ENCODE data around the gene MAPRE3. TPM values are rescaled to one million over a fixed set of nuclear protein-coding genes. Genes with fewer than 3 reads are reported as not detected.

MAPRE3 gene
- total RNA-seq, 1 donor from 2014 or later = 15.4 TPM

- DNase-seq = no peak
Measured at GRCh38 chr2:26985807-26986206, 15.4 kb downstream of the MAPRE3 start.

DNA sequence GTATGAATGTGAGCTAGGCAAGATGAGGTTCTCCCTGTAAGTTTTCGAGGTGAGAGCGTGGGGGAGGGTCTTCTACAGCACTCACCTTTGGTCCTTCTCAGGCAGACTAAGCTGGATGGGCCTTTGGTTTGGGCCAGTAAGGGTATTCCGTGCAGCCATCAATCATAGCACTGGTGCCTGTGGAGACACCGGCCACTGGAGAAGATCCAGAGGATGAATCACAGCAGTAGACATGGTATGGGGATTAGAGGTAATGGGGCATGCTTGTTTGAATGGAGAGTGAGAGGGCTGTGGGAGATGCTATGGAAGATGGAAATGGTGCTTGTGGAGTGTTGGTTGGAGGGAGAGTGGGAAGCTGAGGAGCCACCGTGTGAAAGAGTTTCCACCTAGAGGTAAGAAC is 16.1 kb downstream of the MAPRE3 start:
- no peak for DNase-seq

DNA sequence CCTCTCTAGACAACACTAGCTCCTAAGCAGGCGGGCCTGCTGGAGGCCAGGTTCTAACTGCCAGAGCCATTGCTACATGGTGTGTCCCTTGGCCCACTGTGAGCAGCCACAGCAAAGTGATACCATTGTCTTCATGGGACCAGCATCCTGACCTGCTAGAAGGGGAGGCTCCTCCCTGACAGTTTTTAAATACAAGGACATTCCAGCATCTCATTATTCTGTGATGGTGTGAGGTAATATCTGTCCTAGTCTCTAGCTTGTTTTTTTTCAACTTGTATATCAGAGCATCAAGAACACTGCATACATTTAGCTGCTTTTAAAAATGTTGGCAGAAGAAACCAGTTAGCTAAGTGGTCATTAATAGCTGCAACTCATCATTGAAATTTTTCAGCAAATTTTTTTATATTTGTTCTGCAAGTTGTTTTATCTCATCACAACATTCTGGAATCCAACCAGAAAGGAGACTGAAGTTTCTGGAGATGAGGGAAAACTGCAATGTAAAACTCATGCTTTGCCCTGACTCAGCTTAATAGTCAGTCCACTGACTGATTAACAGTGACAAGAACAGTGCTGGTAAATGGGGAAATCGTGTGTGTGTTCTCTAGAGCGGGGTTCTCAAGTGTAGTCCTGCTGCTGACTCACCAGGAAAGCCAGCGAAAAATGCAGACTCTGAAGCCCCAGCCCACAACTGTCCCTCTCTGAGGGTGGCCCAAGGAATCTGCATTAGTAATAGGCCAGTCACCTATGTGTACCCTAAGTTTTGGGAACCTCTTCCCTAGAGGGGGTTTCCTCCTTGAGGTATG is 17.8 kb downstream of the MAPRE3 start:
- no peak for DNase-seq

- no peak for DNase-seq
Measured at GRCh38 chr2:26989156-26989555, 18.7 kb downstream of the MAPRE3 start.

DNA sequence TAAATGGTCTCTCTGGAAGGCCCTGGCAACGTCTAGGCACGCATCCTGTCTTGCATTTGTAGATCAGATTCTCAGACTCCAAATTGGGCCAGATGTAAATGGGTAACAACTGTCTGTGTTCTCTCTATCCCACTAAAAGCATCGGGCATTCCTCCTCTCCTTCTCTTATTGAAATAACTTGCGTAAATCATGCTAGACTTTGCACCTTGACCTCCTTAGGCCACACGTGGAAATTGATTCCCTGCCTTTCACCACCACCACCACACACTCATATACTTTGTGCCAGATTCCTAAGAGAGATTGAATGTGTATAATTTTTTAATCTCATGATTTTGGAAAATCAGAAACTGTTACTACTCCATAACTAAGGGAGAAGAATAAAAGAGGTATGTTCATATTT is 21.3 kb downstream of the MAPRE3 start:
- DNase-seq = no peak

- no peak for DNase-seq
Measured at GRCh38 chr2:26993768-26994167, 23.3 kb downstream of the MAPRE3 start.

- DNase-seq = no peak
Measured at GRCh38 chr2:26994983-26995382, 24.5 kb downstream of the MAPRE3 start.

- DNase-seq = no peak
Measured at GRCh38 chr2:26997394-26997793, 27.0 kb downstream of the MAPRE3 start.

DNA sequence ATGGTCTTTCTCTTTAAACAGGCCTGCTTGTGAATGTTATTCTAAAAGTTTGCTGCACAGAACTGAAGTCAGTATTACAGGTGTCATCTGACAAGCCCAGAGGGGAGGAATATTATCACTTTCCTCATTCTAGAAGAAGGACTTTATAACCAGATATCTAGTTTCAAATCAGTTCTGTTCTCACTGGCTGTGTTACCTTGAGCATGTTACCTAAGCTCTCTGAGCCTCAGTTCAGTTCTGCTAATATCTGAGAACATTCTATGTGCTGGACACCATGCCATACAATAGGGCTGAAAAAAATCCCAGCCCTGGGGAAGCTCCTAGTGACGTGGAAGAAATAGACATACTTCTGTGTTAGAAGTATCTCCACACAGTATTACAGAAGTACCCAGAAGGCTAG is 27.9 kb downstream of the MAPRE3 start:
- no peak for DNase-seq

DNA sequence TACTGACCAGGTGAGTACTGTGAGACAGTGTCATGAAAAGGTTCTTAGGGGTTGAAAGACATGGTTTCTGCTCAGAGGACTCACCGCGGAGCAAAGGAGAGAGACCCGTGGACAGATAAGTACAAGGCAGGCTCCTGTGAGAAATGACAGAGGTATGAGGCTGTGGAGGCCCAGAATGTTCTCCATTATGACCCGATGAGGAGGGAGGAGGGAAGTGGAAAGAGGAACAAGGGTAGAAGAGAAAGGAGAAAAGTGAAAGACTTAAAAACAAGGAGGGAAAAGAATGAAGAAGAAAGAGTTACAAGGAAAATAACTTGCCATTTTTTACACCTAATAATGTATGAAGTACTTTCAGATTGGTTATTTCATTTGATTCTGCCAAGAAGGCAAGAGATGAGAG is 29.8 kb downstream of the MAPRE3 start:
- no peak for DNase-seq

GRCh38 chr2:27000995-27001394 is 30.6 kb downstream of the MAPRE3 start:
- DNase-seq = no peak

DNA sequence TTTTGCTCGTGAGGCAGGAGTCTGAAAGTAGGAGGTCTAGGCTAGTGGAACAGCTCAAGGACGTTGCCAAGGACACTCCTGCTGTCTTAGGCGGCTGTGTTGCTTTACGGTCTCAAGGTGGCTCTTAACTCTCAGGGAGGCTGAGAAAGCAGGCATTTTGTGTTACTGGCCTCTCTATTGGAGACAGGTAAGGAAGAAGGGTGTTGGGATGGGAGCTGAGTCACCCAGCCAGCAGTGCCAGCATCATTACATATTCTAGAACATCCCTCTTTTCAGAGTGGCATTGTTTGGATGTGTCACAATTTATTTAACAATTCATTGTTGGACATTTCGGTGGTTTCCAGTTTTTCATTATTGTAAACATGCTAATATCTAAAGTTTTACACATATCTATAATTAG is 31.5 kb downstream of the MAPRE3 start:
- DNase-seq = no peak

GRCh38 chr2:27003007-27003406 is 32.6 kb downstream of the MAPRE3 start:
- DNase-seq = no peak

- no peak for DNase-seq
Measured at GRCh38 chr2:27003857-27004256, 33.4 kb downstream of the MAPRE3 start.

GRCh38 chr2:27006602-27007415 is 36.4 kb downstream of the MAPRE3 start:
- no peak for DNase-seq

GRCh38 chr2:27007416-27008374 is 37.3 kb downstream of the MAPRE3 start:
- DNase-seq = no peak

- no peak for DNase-seq
Measured at GRCh38 chr2:27008678-27009077, 38.2 kb downstream of the MAPRE3 start.

DNA sequence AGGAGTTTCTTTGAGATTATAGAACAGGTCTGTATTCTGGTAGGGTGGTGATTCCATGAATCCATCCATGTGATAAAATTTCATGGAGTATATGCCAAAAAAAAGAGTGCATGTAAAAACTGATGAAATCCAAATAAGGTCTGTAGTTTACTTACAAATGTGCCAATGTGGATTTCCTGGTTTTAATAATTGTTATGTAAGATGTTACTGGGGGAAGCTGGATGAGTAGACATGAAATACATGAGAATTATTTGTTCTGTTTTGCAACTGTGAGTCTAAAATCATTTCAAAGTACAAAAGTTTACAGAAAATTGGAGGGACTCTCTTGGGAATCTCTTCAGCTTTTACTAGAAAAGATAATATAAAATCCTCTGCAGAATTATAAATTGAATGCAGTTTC is 38.6 kb downstream of the MAPRE3 start:
- no peak for DNase-seq

- DNase-seq = no peak
Measured at GRCh38 chr2:27009716-27010115, 39.3 kb downstream of the MAPRE3 start.

DNA sequence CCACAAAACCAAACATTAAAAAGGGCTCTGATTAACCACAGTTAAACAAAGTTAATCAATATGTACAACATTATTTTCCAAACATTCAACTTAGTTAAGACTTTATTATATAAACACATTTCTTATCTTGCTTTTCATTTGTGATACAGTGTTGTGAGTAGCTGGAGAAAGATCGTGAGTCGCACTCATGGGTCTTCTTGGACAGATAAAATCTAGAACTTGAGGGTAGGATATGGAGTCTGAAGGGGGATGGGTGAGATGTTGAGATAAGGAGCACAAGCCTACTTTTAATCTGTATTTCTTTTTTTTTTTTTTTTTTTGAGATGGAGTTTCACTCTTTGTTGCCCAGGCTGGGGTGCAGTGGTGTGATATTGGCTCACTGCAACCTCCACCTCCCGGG is 39.7 kb downstream of the MAPRE3 start:
- no peak for DNase-seq

DNA sequence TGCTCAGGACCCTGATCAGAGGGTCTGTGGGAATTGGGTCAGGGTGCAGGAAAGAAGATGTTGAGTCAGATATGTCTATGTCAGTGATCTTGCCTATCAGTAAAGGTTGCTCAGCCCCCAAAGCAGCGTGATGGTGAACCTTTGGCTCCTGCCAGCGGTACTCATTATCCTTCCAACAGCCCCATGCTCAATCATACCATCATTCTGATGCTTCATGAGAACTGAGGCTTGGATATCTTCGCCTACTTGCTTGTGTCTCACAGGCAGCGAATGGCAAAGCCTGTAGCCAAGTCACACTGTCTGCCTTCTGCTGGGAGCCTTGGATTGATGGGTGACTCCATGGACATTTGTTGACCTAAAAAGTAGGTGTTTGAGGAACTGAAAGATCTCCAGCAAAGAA is 43.3 kb downstream of the MAPRE3 start:
- DNase-seq = no peak

- no peak for DNase-seq
Measured at GRCh38 chr2:27014771-27015433, 44.5 kb downstream of the MAPRE3 start.

Data from occipital lobe (tissue), 2 donors.